SH-SY5Y (cell line): ENCODE measurements around the gene MEIKIN.

Source experiments
- GATA2 ChIP-seq: IDR thresholded peaks from 2 replicates; pipeline ENCODE4 v1.6.1; 2011; ENCODE audit warnings: mild to moderate bottlenecking, low read depth, low read length
- GATA3 ChIP-seq: IDR thresholded peaks from 2 replicates; pipeline ENCODE4 v1.6.1; 2011; ENCODE audit warnings: low read depth, mild to moderate bottlenecking, low read length, moderate library complexity

Gene MEIKIN

GRCh38 chr5:131787736-131788135 lies 157.7 kb downstream of the MEIKIN start:
- TF ChIP-seq GATA2 (no peak), GATA3 (no peak)

DNA sequence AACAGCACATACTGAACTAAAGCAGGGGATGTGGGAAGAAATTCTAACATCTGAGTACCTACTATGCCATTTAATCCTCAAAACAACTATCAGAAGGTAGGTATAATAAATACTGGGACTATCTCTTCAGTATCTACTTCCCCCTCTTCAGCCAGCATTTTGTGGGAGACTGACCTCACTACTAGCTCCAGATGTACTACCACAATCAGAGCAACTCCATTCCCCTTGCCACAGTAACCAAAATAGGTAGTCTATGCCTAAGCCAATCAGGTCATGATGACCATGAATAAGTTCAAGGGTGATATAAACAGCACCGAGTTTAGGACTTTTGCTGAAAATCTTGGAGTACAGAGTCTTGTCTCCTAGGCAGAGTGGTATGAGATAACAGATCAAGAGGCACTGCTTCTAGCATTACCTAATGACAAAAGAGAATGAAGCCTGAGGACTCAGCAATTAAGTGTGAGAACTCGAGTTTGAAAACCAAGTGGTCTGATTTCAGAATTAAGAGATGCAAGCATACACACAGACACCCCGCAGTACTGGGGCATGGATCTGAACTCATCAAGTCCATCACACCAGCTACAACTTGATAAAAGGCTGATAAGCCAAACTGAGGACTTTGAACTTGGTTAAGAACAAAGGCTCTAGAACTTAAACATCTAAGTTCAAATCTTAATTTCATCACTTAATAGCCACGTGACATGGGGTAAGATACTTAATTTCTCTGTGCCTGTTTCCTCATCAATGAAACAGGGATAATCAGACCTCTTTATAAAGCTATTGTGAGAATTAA lies 158.4 kb downstream of the MEIKIN start:
- no peak for TF ChIP-seq GATA3
- TF ChIP-seq GATA2 = no peak

GRCh38 chr5:131786036-131786435 lies 159.4 kb downstream of the MEIKIN start:
- TF ChIP-seq GATA3 (no peak), GATA2 (no peak)

DNA sequence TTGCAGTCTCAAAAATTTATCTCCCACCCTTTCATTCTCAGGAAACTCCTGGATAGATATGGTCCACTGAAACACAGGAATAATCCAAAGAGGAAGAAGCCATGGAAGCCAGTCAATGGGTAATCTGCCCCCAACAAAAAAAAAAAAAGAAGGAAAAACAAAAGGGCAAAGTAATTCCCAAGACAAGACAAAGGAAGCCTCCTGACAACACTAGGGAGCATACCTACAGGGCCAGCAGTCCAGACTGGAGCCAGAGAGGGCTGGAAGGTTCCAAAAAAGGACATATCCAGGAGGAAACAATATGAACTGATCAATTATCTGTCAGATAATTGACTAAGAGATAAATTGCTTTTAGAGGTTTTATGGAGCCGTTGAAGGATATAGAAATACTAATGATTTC lies 161.6 kb downstream of the MEIKIN start:
- TF ChIP-seq GATA2 = no peak
- TF ChIP-seq GATA3 = no peak

- TF ChIP-seq GATA2 = no peak
These were observed 162.1 kb downstream of the MEIKIN start for GRCh38 chr5:131783357-131783756.

- TF ChIP-seq GATA3 (no peak), GATA2 (no peak)
These were observed 162.7 kb downstream of the MEIKIN start for GRCh38 chr5:131782717-131783116.

DNA sequence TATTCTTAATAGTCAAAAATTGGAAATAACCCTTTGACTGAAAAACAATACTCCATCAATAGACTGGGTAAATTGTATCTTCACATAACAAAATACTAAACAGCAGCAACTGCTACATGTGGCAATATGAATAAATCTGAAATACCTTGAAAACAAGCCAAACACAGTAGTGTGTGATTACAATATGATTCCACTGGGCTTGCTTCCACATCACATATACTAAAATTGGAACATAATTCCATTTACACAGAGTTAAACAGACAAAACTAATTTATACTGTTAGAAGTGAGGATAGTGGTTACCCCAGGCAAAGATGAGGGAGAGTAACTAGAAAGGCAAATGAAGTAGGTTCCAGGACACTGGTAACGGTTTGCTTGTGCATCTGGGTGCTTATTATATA lies 169.0 kb downstream of the MEIKIN start:
- TF ChIP-seq GATA3 = no peak
- TF ChIP-seq GATA2 = no peak

DNA sequence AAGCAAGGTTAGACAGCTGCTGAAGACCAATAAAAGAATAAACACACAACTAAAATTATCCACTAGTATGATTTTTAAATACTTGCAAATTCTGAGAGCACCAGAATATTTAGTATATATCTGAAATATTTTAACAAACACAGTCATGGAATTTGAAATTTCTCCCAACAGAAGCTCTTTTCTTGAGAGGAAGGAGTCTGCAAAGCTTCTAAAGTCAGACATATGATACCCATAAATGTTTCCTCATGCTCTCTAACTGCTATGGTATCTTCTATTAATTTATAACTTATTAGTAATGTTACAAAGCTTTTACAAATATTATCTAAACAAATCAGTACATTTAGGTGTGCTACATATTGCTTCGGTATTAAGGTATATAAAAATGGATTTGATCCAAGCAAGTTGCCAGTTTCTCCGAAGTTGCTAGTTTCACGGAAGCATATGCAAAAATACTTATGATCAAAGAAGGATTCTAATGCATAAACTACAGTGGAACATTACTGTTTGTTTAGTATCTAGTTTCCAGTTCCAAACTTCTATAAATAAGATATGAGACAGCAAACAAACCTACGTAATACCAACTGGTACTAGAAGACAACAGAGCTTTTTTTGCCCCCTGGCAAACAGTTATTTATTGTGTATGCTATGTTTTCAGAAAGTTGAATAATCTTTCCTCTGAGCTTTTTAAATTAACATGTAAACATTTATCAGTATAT lies 170.7 kb downstream of the MEIKIN start:
- TF ChIP-seq GATA3 (no peak), GATA2 (no peak)

- no peak for TF ChIP-seq GATA2
- no peak for TF ChIP-seq GATA3
These were observed 171.7 kb downstream of the MEIKIN start for GRCh38 chr5:131773805-131774204.

DNA sequence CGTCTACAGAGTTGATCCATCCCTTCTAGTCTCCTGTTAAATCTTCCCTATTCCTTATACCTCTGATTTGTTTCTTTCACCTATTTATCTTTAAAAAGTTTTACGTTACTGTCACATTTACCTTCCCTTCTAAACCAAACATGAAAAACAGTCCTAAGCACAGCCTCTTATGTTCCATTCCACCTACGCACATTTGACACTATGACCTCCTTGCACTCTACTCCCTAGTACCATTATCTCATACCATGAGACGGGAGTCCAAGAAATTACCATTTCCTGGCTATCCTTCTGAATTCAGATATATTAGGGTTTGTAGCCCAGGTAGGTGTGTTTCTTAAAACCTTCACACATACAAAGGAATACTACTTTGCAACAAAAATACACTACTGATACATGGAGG lies 173.8 kb downstream of the MEIKIN start:
- TF ChIP-seq GATA2 (no peak), GATA3 (no peak)

- TF ChIP-seq GATA3 (no peak), GATA2 (no peak)
These were observed 175.5 kb downstream of the MEIKIN start for GRCh38 chr5:131769961-131770360.

DNA sequence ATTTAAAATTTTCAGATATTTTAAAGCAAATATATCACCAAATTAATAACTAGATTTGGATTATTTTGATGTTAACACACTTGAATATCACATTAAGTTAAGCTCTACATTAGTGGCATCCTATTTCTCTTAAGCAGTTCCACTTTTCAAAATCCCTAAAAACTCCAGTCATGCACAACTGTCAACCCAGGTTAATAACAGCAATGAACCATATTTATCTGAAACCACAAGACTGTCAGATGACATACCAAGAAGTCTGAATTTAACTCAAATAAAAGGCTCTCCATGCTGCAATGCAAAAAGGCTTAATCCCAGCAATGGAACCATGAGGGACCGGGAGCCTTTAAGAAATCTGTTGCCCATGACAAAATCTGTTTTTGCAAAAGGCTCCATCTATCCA lies 176.1 kb downstream of the MEIKIN start:
- TF ChIP-seq GATA2 (no peak), GATA3 (no peak)

GRCh38 chr5:131767891-131768290 lies 177.6 kb downstream of the MEIKIN start:
- TF ChIP-seq GATA3 = no peak
- TF ChIP-seq GATA2 = no peak

- TF ChIP-seq GATA3 = no peak
- TF ChIP-seq GATA2 = no peak
These were observed 178.8 kb downstream of the MEIKIN start for GRCh38 chr5:131766689-131767088.

- no peak for TF ChIP-seq GATA2
- no peak for TF ChIP-seq GATA3
These were observed 180.2 kb downstream of the MEIKIN start for GRCh38 chr5:131765261-131765660.

DNA sequence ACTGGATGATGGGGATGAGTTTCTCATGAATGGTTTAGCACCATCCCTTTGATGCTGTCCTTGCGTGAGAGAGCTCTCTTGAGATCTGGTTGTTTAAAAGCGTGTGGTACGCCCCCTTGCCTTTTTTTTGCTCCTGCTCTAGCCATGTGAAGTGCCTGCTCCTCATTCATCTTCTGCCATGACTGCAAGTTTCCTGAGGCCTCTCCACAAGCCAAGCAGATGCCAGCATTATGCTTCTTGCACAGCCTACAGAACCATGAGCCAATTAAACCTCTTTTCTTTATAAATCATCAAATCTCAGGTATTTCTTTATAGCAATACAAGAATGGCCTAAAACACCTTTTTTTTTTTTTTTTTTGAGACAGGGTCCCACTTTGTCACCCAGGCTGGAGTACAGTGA lies 181.5 kb downstream of the MEIKIN start:
- no peak for TF ChIP-seq GATA3
- TF ChIP-seq GATA2 = no peak
